Esophagus muscularis mucosa (tissue), 3 donors: ENCODE results near the gene SYN1.

Experiments
- POLR2A ChIP-seq: fragments of 450-650 bp; IDR thresholded peaks from one replicate; pipeline ENCODE4 v1.6.1; 2017; ENCODE audit warnings: antibody characterized with exemption, moderate library complexity, mild to moderate bottlenecking, low read depth
- POLR2AphosphoS5 ChIP-seq, 2 donors: sonication (generic); formaldehyde crosslinking; IDR thresholded peaks; one replicate each; pipeline ENCODE4 v1.6.1; 2017; ENCODE audit warnings: antibody characterized with exemption in 2 of 2
- TF ChIP-seq, protein P1 (sequence below), 3 experiments: fragments of 200-600 bp in 2 of 3; fragments of 450-650 bp in 1 of 3; sonication (generic) in 2 of 3; IDR thresholded peaks; one replicate each; pipeline ENCODE4 v1.5.1; 2017 to 2019; ENCODE audit warnings: antibody characterized with exemption in 3 of 3, mild to moderate bottlenecking in 2 of 3, moderate library complexity in 1 of 3

DNA sequence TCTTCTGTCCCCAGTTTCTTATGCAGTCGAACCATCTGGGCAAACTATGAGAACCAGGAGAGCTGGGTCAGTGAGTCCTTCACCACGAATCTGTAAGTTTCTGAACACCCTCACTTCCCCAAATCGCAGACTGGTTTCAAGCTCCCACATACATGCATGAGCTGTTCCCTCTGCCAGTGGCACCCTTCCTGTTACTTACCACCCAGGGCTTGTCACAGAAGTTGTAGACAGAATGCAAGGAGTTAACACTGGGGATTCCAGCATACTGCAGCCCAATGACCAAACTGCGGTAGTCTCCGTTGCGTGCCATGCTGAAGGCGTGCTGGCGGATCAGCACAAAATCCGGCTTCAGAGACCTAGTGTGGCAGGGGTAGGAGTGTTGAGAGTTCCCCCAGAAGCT lies 14.6 kb downstream of the SYN1 start:
- TF ChIP-seq, protein P1, sequence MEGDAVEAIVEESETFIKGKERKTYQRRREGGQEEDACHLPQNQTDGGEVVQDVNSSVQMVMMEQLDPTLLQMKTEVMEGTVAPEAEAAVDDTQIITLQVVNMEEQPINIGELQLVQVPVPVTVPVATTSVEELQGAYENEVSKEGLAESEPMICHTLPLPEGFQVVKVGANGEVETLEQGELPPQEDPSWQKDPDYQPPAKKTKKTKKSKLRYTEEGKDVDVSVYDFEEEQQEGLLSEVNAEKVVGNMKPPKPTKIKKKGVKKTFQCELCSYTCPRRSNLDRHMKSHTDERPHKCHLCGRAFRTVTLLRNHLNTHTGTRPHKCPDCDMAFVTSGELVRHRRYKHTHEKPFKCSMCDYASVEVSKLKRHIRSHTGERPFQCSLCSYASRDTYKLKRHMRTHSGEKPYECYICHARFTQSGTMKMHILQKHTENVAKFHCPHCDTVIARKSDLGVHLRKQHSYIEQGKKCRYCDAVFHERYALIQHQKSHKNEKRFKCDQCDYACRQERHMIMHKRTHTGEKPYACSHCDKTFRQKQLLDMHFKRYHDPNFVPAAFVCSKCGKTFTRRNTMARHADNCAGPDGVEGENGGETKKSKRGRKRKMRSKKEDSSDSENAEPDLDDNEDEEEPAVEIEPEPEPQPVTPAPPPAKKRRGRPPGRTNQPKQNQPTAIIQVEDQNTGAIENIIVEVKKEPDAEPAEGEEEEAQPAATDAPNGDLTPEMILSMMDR (IDR thresholded peaks at IDR 0.05) = no peak
- no peak for TF ChIP-seq POLR2AphosphoS5 (IDR thresholded peaks at IDR 0.05)
- no peak for TF ChIP-seq POLR2A
